Right renal pelvis (tissue), 4 donors: ENCODE data around the gene C6orf89. TPM values are rescaled to one million over a fixed set of nuclear protein-coding genes. Genes with fewer than 3 reads are reported as not detected.
"Not testable (repeated sequence)": the region's sequence is repeated elsewhere in the genome, so short reads cannot be mapped to it uniquely, and the experiment has no call there.

Experiments used
- DNase-seq, 4 donors: peaks; one replicate each; pipeline ENCODE4 v3.0.0-alpha.2; 2013; ENCODE audit warnings: low read depth in 4 of 4, low spot score in 3 of 4, missing footprints in 1 of 4
- polyA plus RNA-seq, 4 donors: library from polyadenylated mRNA; unstranded; fragments of 120-200 nt; gene quantifications; one replicate each; pipeline ENCODE4 v1.2.1, GENCODE V29; 2013; ENCODE audit not compliant: insufficient read length in 4 of 4

The C6orf89 gene
- polyA plus RNA-seq, 4 donors = 47.1 to 56.1 (median 55.1) TPM

DNA sequence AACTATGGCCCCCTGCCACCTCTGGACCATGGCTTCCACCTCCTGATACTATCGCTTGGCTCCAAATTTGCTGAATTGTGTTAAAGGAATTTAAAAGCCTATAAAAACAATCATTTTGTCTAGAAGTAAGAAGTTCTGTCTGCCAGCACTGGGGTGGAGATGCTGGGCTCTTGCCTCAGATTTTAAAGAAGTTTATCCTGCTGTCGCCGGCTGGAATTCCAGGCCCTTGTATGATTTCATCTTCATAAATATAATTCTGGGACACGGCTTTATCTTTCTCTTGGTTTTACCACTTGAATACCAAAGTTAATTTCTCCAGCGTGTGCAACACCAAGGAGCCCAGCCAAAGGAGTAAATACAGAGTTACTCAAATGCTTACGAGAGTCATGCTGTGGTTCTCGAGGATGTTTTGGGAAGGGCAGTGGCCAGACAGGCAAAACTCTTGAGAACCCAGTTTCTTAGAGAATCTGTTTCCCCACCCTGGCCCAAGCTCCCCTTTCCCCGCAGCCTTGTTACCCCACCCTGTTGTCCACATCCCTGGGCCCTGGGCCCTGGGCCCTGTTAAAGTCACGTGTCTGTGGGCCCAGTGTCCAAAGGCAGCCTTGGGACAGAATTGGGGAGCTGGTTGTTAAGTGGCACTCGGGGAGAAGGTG, 31.9 kb downstream of the C6orf89 start:
- no peak for DNase-seq

GRCh38 chr6:36920049-36920448, 34.3 kb downstream of the C6orf89 start:
- no peak for DNase-seq

GRCh38 chr6:36920546-36920945, 34.8 kb downstream of the C6orf89 start:
- DNase-seq = no peak

- DNase-seq = no peak
Observed at GRCh38 chr6:36924131-36924530, 38.4 kb downstream of the C6orf89 start.

- DNase-seq = no peak
Observed at GRCh38 chr6:36924778-36925374, 39.1 kb downstream of the C6orf89 start.

GRCh38 chr6:36925809-36926208, 40.1 kb downstream of the C6orf89 start:
- no peak for DNase-seq

DNA sequence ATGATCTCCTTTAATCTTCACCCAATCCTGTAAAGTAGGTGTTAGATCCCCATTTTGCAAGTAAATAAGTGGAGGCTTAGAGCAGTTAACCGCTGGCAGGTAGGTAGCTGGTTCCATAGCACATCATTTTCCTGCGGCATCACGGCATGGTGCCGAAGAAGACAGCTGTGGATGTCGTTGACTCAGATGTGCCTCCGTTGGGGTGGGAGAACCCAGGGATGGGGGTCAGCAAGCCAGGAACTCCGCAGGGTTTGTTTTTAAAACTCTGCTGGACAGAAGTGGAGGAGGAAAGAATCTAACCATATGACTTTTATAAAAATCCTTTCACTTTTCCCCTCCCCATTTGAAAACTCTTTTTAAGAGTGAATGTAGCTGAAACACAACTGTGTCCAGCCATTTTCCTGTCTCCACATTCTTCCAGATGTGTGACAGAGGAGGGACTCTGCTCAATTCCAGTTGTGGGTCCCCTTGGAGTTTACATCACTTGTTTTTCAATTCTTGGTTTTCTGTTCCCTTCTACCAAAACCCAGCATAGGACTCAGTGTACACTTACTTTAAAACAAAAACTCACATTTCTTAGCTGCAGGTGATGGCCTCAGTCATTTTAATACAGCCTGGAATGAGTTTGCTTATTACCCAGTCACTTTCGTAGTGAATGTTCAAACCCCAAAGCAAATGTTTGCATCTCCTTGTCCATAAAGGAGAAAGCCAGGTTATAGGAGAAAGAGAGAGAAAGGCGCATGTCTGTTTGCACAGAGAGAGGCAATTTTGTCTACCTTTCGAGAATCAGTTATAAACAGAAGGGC, 41.2 kb downstream of the C6orf89 start:
- DNase-seq = no peak

DNA sequence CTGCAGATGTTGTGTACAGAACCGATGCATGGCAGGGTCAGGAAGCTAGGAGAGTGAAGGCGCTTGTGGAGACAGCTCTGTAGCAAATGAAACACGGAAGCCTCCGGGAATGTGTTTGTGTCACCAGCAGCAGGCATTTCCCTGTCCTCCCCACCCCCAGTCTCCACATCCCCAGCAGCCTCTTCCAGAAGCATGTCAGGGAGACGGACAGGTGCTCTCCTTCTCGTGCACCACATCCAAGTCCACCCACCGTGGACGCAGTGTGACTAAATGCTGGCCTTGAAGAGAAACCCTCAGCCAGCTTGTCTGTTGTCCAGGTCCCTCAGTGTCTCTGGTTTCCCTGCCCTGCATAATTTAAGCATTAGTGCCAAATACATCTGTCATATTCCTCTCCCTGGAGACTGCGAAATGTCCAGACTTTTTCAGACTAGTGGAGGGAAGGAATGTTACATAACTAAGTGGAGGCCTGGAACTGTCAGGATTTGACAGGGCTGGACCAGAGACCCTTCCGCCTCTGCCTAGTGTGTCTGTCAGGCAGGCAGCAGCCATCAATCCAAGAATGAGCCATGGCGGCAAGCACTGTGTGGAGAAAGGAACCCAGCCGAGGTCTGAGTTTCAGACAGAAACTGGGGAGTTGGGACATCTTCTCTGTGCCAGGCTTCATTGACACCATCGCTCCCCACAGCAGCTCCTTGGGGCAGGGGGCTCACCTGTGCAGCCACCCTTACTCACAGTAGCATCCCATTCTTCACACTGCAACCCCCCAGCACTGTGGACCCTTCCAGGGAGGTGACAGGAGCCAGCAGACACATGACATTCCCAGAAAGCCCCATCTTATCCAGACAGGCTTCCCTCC, 42.2 kb downstream of the C6orf89 start:
- no peak for DNase-seq

- no peak for DNase-seq
Observed at GRCh38 chr6:36928547-36928918, 42.8 kb downstream of the C6orf89 start.

DNA sequence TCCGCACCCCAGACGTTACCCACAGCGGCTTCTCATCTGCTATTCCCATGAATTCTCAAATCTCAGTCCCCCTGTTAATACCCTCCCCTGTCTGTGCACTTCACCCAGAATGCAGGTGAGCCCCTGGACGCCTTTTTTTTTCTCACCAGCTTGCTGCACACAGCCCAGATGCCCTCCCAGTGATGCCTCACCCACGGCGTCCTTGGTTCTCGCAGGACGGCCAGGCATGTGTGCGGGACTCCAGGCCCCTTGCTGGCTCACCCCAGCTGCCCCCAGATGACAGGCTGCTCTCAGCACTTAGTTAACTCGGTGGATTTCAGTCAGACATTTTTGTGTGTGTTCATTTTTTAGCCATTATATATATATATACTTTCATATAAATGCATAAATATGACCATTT, 43.4 kb downstream of the C6orf89 start:
- DNase-seq = no peak

- peak in 1 of 4 donors; percentile 14 for DNase-seq
Observed at GRCh38 chr6:36929607-36930006, 43.9 kb downstream of the C6orf89 start.

GRCh38 chr6:36930483-36930882, 44.7 kb downstream of the C6orf89 start:
- DNase-seq = no peak

GRCh38 chr6:36933102-36933501, 47.4 kb downstream of the C6orf89 start:
- no peak for DNase-seq

DNA sequence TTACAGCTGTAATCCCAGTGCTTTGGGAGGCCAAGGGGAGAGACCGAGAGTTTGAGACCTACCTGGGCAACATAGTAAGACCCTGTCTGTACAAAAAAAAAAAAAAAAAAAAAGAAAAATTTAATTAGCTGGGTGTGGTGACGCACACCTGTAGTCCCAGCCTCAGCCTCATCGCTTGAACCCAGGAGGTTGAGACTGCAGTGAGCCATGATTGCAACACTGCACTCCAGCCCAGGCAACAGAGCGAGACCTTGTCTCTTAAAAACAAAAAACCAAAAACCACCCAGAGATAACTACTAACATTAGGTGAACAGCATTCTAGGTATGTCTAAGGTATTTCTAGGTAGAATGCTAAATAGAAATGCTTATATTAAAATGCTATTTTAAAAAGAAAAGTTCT, 47.8 kb downstream of the C6orf89 start:
- DNase-seq = no peak

DNA sequence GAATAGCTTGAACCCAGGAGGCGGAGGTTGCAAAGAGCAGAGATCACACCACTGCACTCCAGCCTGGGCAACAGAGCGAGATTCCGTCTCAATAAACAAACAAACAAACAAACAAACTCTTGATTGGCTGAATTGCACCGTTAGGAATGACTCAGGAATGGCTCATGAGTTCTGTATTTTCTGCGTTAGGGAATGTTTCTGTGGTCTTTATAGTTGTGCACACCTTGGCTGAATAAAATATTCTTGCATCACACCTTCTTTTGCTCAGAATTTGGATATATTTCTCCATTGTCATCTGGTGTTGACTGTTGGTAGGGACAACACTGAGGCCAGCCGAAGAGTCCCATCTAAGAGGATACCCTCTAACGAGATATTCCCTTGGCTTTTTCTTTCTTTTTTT, 49.1 kb downstream of the C6orf89 start:
- DNase-seq = no peak

GRCh38 chr6:36936824-36937223, 51.1 kb downstream of the C6orf89 start:
- DNase-seq = no peak

- DNase-seq = no peak
Observed at GRCh38 chr6:36937896-36938295, 52.1 kb downstream of the C6orf89 start.

DNA sequence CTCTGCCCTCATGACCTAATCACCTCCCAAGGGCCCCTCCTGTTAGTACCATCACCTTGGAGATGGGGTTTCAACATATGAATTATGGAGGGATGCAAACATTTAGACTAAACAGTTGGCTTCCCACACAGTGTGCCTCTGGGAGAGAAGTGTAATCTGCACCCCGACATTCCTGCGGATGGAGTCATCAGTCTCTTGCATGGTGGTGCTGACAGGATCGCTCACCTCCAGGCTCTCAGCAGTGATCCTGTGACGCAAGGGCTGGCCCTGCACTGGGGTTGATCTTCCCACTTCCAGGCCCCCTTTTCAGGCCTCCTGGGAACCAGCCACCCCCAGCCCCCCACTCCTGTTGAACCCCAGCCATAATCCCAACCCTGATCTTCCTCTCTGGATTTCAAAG, 52.8 kb downstream of the C6orf89 start:
- DNase-seq = no peak

- DNase-seq = not testable (repeated sequence)
Observed at GRCh38 chr6:36939005-36939404, 53.3 kb downstream of the C6orf89 start.

GRCh38 chr6:36940027-36940426, 54.3 kb downstream of the C6orf89 start:
- DNase-seq = no peak

DNA sequence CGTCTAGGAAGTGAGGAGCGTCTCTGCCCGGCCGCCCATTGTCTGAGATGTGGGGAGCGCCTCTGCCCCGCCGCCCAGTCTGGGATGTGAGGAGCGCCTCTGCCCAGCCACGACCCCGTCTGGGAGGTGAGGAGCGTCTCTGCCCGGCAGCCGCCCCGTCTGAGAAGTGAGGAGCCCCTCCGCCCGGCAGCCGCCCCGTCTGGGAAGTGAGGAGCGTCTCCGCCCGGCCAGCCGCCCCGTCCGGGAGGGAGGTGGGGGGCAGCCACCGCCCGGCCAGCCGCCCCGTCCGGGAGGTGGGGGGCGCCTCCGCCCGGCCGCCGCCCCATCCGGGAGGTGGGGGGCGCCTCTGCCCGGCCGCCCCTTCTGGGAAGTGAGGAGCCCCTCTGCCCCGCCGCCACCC, 55.8 kb downstream of the C6orf89 start:
- DNase-seq = not testable (repeated sequence)
